ENCODE data around the gene BARX1.

BARX1 gene

DNA sequence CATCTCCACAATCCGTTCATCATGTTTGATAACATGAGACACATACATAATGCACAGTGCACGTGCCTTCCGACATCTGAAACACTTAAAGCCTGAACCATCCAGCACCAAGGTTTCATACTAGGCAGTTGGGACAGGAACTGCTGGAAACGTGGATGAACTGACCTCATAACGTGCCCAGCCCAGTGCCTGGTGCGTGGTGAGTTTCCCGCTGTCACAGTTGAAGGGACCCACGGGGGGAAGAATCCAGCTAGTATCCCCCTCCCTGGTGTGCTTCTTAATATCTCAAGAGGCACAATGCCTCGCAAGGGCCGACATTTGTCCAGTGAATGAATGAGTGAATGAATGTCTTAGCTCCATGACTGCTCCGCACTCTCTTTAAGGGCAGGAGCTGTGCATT lies 23.2 kb downstream of the BARX1 start:
- in situ Hi-C loops (cut with MboI; ENCODE audit: low sequenced_read_pairs) = no loop called here

- in situ Hi-C loops (cut with MboI; ENCODE audit: low sequenced_read_pairs) = no loop called here
Observed at GRCh38 chr9:93930070-93930469, 25.1 kb downstream of the BARX1 start.

GRCh38 chr9:93929231-93929630 lies 25.9 kb downstream of the BARX1 start:
- in situ Hi-C loops (cut with MboI; ENCODE audit: low sequenced_read_pairs) = no loop called here

GRCh38 chr9:93922535-93922934 lies 32.6 kb downstream of the BARX1 start:
- in situ Hi-C loops (cut with MboI; ENCODE audit: low sequenced_read_pairs) = no loop called here

GRCh38 chr9:93920131-93920800 lies 34.9 kb downstream of the BARX1 start:
- in situ Hi-C loops (cut with MboI; ENCODE audit: low sequenced_read_pairs) = no loop called here

DNA sequence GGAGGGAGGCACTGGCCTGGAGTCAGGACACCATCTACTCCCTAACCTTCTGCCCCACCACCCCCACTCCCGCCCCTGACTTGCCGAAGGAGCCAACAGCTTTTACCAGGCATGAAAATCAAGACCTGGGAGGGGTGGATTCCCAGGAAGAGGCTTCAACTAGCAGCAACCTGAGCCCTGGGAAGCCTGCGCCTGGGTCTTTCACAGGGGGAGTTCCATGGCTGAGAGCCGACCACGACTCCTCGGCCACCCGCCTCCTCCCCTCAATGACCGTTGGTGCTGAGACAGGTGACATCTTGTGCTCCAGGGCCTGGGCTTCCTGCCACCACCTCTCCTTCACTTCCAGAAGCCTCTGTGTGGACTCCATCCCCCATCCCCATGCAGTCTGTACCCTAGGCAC lies 37.1 kb downstream of the BARX1 start:
- in situ Hi-C loops (cut with MboI; ENCODE audit: low sequenced_read_pairs) = no loop called here

- in situ Hi-C loops (cut with MboI; ENCODE audit: low sequenced_read_pairs) = no loop called here
Observed at GRCh38 chr9:93917121-93917853, 37.9 kb downstream of the BARX1 start.

DNA sequence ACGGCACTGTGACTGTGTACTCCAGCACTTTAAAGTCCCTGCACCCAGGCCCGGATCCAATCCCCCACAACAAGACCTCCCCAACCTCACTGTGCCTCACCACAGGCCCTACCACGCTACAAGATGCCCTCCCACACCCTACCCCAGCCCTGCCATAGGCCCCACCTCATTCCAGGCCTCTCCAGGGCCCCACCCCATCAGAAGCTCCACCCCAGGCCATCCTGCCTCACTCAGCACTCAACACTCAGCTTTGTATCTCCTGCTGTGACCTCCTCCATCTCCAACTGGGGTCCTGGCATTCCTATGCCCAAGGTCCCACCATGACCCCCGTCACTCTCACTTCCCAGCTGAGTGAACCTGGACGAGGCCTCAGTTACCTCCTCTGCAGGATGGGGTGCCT lies 38.8 kb downstream of the BARX1 start:
- in situ Hi-C loops (cut with MboI; ENCODE audit: low sequenced_read_pairs) = no loop called here

GRCh38 chr9:93911801-93912554 lies 43.2 kb downstream of the BARX1 start:
- in situ Hi-C loops (cut with MboI; ENCODE audit: low sequenced_read_pairs) = no loop called here

- in situ Hi-C loops (cut with MboI; ENCODE audit: low sequenced_read_pairs) = no loop called here
Observed at GRCh38 chr9:93911136-93911745, 43.9 kb downstream of the BARX1 start.

DNA sequence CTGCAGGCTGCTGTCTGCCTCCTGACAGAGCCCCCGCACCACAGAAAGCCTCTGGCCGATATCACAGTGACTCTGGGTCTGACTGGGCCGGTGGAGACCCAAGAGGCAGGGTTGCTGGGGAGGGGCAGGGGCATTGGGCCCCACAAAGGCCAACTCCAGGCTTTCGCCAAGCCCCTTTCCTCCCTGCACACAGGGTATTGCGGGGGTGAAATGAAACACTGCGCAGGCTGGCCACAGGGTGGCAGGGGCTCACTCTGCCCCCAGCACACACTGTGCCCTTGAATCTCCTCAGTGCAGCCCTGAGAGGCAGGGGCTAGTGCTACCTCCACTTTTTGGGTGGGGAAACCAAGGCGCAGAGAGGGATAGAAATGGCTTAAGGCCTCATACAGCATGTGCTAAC lies 44.6 kb downstream of the BARX1 start:
- in situ Hi-C loops (cut with MboI; ENCODE audit: low sequenced_read_pairs) = no loop called here

DNA sequence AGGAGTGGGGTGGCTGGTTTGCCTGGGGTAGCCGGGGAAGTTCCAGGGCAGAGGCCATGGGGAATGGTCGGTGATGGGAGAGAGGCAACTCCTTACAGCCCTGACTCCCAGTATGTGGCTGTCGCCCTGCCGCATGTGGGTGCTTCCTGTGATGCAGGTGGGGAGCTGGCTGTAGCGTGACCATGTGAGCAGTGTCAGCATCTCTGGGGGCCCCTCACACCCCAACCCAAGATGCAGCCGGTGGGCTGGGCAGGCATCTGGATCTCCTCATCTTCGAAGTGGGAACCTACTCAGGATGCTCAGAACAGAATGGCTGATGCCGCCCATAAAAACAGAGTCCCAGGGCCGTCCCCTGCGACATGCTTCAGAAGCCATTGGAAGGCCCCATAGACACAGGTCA lies 45.0 kb downstream of the BARX1 start:
- in situ Hi-C loops (cut with MboI; ENCODE audit: low sequenced_read_pairs) = no loop called here

DNA sequence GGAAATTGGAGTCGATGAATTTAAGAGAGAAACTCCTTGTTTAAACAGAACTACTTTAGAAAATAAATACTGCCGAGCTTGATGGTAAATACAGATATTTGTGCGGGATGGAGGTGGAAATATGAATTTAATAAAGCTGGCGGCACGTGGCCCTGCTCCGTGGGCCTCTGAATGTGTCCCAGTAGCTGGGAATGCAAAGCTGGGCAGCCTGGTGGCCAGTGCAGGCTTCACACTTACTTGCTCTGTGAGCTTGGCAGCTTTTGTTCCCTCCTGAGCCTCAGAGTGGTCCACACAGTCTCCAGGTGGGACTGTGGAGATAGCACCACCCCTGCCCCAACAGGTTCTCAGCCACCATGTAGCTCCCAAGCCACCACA lies 45.9 kb downstream of the BARX1 start:
- in situ Hi-C loops (cut with MboI; ENCODE audit: low sequenced_read_pairs) = no loop called here

GRCh38 chr9:93908591-93909241 lies 46.4 kb downstream of the BARX1 start:
- in situ Hi-C loops (cut with MboI; ENCODE audit: low sequenced_read_pairs) = no loop called here

- in situ Hi-C loops (cut with MboI; ENCODE audit: low sequenced_read_pairs) = no loop called here
Observed at GRCh38 chr9:93907551-93908199, 47.5 kb downstream of the BARX1 start.

DNA sequence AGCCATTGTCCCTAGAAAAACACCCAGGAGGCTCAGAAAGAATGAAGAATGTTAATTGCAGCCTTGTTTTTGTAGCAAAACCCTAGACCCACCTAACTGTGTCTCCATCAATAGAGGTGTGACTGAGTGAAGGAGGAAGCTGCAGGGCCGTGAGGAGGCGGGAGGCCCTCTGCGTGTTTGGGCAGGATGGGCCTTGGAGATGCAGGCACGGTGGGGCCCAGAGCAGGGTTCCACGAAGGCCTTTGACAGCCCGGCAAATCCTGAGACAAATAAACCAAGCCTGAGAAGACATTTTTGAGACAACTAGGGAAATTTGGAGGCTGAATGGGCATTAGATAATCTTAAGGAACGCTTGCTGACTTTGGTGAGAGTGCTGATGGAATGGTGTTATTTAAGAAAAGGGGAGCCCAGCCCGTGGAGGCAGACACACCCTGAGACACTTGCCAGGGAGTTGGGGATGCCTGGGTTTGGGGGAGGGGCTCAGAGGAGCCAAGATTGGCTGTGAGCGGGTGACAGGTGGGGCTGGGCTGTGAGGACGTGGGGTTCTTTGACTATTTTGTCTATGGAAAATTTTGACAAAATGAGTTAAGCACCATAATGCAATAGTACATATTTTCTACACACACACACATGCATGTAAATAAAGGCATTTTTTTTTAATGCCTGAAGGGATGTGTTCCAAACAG lies 48.8 kb downstream of the BARX1 start:
- in situ Hi-C loops (cut with MboI; ENCODE audit: low sequenced_read_pairs) = no loop called here

DNA sequence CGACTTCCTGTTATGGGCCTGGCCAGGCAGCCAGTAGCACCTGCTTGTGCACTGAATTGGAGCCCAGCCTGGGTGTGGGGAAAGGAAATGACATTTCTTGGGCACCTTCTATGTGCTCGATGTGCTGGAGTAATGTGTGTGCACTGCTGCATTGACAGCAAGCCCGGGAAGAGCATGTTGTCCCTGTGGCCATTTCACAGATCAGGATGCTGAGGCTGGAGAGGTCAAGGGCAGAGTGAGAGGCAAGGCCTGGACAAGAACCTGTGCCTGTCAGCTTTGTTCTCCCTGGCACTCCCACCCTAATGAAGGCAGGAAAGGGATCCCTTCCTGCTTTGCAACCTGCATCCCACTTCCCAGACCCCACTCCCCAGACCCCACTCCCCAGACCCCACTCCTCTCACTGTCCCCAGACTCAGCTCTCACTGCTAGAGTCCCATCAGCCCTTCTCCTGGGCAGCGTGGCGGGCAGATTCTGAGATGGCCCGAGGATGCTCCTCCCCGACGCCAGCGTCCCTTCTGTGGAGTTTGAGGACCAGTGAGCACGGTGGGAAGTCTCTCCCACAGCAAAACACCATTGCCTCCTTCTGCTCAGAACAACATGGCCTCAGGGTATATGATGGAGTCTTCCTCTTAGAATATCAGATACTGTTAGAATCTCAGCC lies 49.6 kb downstream of the BARX1 start:
- in situ Hi-C loops (cut with MboI; ENCODE audit: low sequenced_read_pairs) = no loop called here

DNA sequence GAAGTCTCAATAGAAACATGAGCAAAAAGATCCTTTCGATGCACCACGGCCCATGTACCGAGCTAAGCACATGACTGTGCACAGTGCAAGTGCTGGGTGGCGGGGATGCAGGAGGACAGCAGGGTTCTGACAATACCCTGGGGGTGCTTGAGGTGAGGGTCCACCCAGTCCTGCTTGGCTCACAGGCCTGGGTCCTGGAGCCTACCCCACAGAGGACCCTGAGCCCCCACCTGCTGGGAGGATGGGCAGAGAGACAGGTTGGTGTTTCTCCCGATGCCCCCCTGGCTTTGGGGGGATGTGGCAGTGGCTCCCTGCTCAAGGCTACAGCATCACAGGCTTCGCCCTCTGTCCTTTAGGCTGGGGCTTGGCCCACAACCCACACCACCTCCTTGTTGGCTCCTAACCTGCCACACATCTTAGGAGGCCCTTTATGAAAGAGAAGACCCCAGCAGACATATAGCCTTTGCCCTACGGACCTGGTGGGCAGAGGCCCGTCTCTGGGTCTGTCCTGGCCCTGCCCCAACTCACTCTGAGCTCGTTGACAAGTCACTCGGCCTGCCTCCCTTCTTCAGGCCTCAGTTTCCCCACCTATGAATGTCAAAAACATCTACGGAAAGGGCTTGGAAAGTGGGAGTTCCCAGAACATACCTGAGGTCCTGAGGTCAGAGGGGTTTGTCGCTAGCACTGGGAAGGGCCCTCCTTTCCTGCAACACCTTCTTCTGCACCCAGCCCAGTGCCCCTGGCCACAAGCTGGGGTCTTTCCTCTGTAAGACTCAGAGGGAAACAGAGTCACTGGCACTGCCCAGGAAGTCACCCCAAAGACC lies 50.3 kb downstream of the BARX1 start:
- in situ Hi-C loops (cut with MboI; ENCODE audit: low sequenced_read_pairs) = no loop called here

Data from HL-60/S4 treated with retinoic acid at 250 ng/mL for 4 days and 3 days (cell line).